GM23248 (cell line): ENCODE data around the gene MPHOSPH9.

Experiments
- EZH2 ChIP-seq: fragments of 200-600 bp; sonication (generic); IDR thresholded peaks from 2 replicates; pipeline ENCODE4 v1.6.1; 2018; ENCODE audit warnings: antibody characterized with exemption, mild to moderate bottlenecking; ENCODE audit not compliant: insufficient read depth, poor library complexity, severe bottlenecking
- EZH2phosphoT487 ChIP-seq: fragments of 200-600 bp; sonication (generic); IDR thresholded peaks from 2 replicates; pipeline ENCODE4 v1.6.1; 2018; ENCODE audit warnings: antibody characterized with exemption, moderate library complexity, mild to moderate bottlenecking, low read depth; ENCODE audit not compliant: insufficient read depth

- no peak for TF ChIP-seq EZH2
- no peak for TF ChIP-seq EZH2phosphoT487
Measured at GRCh38 chr12:123237646-123238329, 4.8 kb upstream of the MPHOSPH9 start.
